ENCODE data around the gene UQCRC1. TPM values are rescaled to one million over a fixed set of nuclear protein-coding genes. Genes with fewer than 3 reads are reported as not detected.
A peak's percentile ranks its signal among the peaks of the same experiment; 100 is the strongest.
"Not testable (repeated sequence)": the region's sequence is repeated elsewhere in the genome, so short reads cannot be mapped to it uniquely, and the experiment has no call there.

The UQCRC1 gene
- total and polyA plus RNA-seq, 2 of the 8 experiments (the other 6 are each of a cell fraction or from before 2014, with no cell fraction given) = 310 to 720 TPM

DNA sequence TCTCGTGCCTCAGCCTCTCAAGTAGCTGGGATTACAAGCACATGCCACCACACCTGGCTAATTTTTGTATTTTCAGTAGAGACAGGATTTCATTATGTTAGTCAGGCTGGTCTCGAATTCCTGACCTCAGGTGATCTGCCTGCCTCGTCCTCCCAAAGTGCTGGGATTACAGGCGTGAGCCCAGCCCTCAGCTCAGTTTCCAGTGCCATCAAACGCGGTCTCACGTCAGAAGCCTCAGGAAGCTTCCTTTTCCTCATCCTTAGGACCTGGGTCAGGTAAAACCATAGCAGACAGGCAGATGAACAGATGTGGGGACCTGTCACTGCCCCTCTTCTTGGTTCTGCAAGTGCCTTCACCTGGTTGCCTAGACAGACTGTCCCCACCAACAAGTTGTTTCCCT, 57.8 kb downstream of the UQCRC1 start:
- not testable (repeated sequence) for H3K27me3 ChIP-seq (replicated peaks in 1 of 4; ENCODE audit: control insufficient read depth in 3 of 4, extremely low read depth in 1 of 4, insufficient read depth in 3 of 4, low read length in 3 of 4); H2BK120ac ChIP-seq (replicated peaks; ENCODE audit: low read depth, low read length); H3K4ac ChIP-seq (replicated peaks; ENCODE audit: insufficient read length, low read depth, low read length); H2AFZ ChIP-seq (ENCODE audit: low read length); H3K23me2 ChIP-seq (ENCODE audit: low read depth, low read length); H4K91ac ChIP-seq (replicated peaks; ENCODE audit: insufficient read length, low read length); H3K4me3 ChIP-seq (ENCODE audit: extremely low read depth in 1 of 4, insufficient read depth in 2 of 4, low read depth in 3 of 4, low read length in 4 of 4); H2BK5ac ChIP-seq (ENCODE audit: low read depth, low read length); FAIRE-seq; H3K9ac ChIP-seq (replicated peaks in 1 of 4; ENCODE audit: extremely low read depth in 1 of 4, low read depth in 3 of 4, low read length in 3 of 4); H3K14ac ChIP-seq (ENCODE audit: insufficient read length); H3K18ac ChIP-seq (ENCODE audit: extremely low read depth, low read length); DNase-seq (ENCODE audit: low read depth in 1 of 2, low spot score in 2 of 2); H3K56ac ChIP-seq (replicated peaks; ENCODE audit: insufficient read length, low read depth, low read length); H3K27ac ChIP-seq (ENCODE audit: low read depth, low read length); H3K36me3 ChIP-seq (ENCODE audit: control insufficient read depth in 2 of 4, insufficient read depth in 4 of 4, low read length in 3 of 4); H3K9me3 ChIP-seq (ENCODE audit: insufficient read depth in 2 of 2, low read depth in 1 of 2, low read length in 1 of 2); H3K4me2 ChIP-seq (ENCODE audit: insufficient read depth in 1 of 2, low read depth in 2 of 2, low read length in 2 of 2); H2BK12ac ChIP-seq (ENCODE audit: low read depth, low read length); H2BK15ac ChIP-seq (ENCODE audit: low read length); H2AK5ac ChIP-seq (ENCODE audit: low read depth, low read length); H3K23ac ChIP-seq (ENCODE audit: insufficient read length); H4K5ac ChIP-seq (ENCODE audit: insufficient read length, low read depth, low read length); H2BK20ac ChIP-seq (ENCODE audit: low read length); H4K20me1 ChIP-seq (replicated peaks in 1 of 2; ENCODE audit: control insufficient read depth in 1 of 2, insufficient read depth in 2 of 2, low read length in 2 of 2); H4K8ac ChIP-seq (ENCODE audit: extremely low read depth, insufficient read depth, low read length)
- 92% methylated on average over 7 of the region's 7 CpGs; no CpG with 5 or more reads in 1 of the 2 experiments for WGBS, 2 experiments (ENCODE audit: extremely low coverage in 1 of 2, insufficient coverage in 1 of 2, insufficient read length in 1 of 2, insufficient replicate concordance in 2 of 2, low coverage in 1 of 2, low lambda C conversion rate in 2 of 2, missing lambda C conversion rate in 1 of 2)
- peaks cover 0 to 27% of the 10 kb centered on the region in 2 experiments; a peak in 1 of 4 replicates for H3K79me2 ChIP-seq (ENCODE audit: control insufficient read depth in 1 of 2, insufficient read depth in 2 of 2, low read length in 2 of 2)
- peaks cover 11% of the 10 kb centered on the region for H3K79me1 ChIP-seq (ENCODE audit: low read depth, low read length)
- peaks cover 0 to 12% (median 7%) of the 10 kb centered on the region in 4 experiments; a peak in 6 of 7 replicates for H3K4me1 ChIP-seq (replicated peaks in 1 of 4; ENCODE audit: control insufficient read depth in 3 of 4, insufficient read depth in 4 of 4, low read length in 3 of 4)
- CTCF ChIA-PET (ENCODE audit: partially characterized antibody) = interaction anchor here (0.9 to 5.4 kb wide), 9 partner anchors 10 to 119 kb away, joined by 3 to 67 read pairs (median 9); partner anchors contain the start of genes SLC26A6 and UQCRC1
- POLR2A ChIA-PET (ENCODE audit: partially characterized antibody) = interaction anchor here (0.9 to 6.0 kb wide), 6 partner anchors 12 to 111 kb away, joined by 3 to 34 read pairs (median 4); partner anchors contain the start of genes CCDC51, CELSR3, TMA7 and UCN2

MicroRNAs within 50 kb of the gene (microRNA counts, 767-probe panel; counts per million panel counts)
- microRNA hsa-miR-711 = 879 counts per million, percentile 95 among the panel's probes with 10 or more counts

Small RNAs within 50 kb of the gene (microRNA-seq; reads per million reads assigned to microRNA genes)
- gene MIR4793 (ENCODE audit: borderline microRNAs expressed in 2 of 2, borderline number of aligned reads in 2 of 2, borderline replicate concordance in 1 of 2) (0.23 to 0.41 reads per million in 2 experiments), gene MIR6823 (ENCODE audit: borderline microRNAs expressed in 2 of 2, borderline number of aligned reads in 2 of 2, borderline replicate concordance in 1 of 2) (0 to 0.46 reads per million in 2 experiments), gene MIR711 (ENCODE audit: borderline microRNAs expressed in 2 of 2, borderline number of aligned reads in 2 of 2, borderline replicate concordance in 1 of 2) (0 reads per million in 2 experiments)

Small RNAs within 50 kb of the gene (small RNA-seq; reads per million reads assigned to genes)
- gene MIR6823 (ENCODE audit: insufficient read depth) = not detected

Other genes starting within 250 kb of the UQCRC1 start
- 0.35 TPM in 1 of 2 replicates, not detected in the other for gene FBXW12, start 237.4 kb downstream of the UQCRC1 start, total RNA-seq (2021; fragmentation: NEBNext Ultra II Directional; extraction: Animal tissue kit (Norgen Biotek cat#: 25700))
- 0.41 and 0.85 TPM in 2 replicates for gene FBXW12, start 237.4 kb downstream of the UQCRC1 start, polyA plus RNA-seq (2011; rRNA removed)
- gene PLXNB1, start 179.6 kb downstream of the UQCRC1 start, total RNA-seq (2021; fragmentation: NEBNext Ultra II Directional; extraction: Animal tissue kit (Norgen Biotek cat#: 25700)) = 114 and 115 TPM in 2 replicates
- 109 and 149 TPM in 2 replicates for gene PLXNB1, start 179.6 kb downstream of the UQCRC1 start, polyA plus RNA-seq (2011; rRNA removed)
- gene CCDC51, start 169.5 kb downstream of the UQCRC1 start, total RNA-seq (2021; fragmentation: NEBNext Ultra II Directional; extraction: Animal tissue kit (Norgen Biotek cat#: 25700)) = 20.3 and 21.3 TPM in 2 replicates
- 19.7 and 21.4 TPM in 2 replicates for gene CCDC51, start 169.5 kb downstream of the UQCRC1 start, polyA plus RNA-seq (2011; rRNA removed)
- gene TMA7, start 169.4 kb downstream of the UQCRC1 start, total RNA-seq (2021; fragmentation: NEBNext Ultra II Directional; extraction: Animal tissue kit (Norgen Biotek cat#: 25700)) = 305 and 322 TPM in 2 replicates
- 83.3 and 138 TPM in 2 replicates for gene TMA7, start 169.4 kb downstream of the UQCRC1 start, polyA plus RNA-seq (2011; rRNA removed)
- gene ATRIP, start 162.9 kb downstream of the UQCRC1 start, total RNA-seq (2021; fragmentation: NEBNext Ultra II Directional; extraction: Animal tissue kit (Norgen Biotek cat#: 25700)) = 16.7 and 20.2 TPM in 2 replicates
- 16.6 and 18.5 TPM in 2 replicates for gene ATRIP, start 162.9 kb downstream of the UQCRC1 start, polyA plus RNA-seq (2011; rRNA removed)
- gene SHISA5, start 105.5 kb downstream of the UQCRC1 start, total RNA-seq (2021; fragmentation: NEBNext Ultra II Directional; extraction: Animal tissue kit (Norgen Biotek cat#: 25700)) = 191 and 196 TPM in 2 replicates
- gene SHISA5, start 105.5 kb downstream of the UQCRC1 start, polyA plus RNA-seq (2011; rRNA removed) = 315 and 422 TPM in 2 replicates
- 10.7 and 11.3 TPM in 2 replicates for gene PFKFB4, start 52.8 kb downstream of the UQCRC1 start, total RNA-seq (2021; fragmentation: NEBNext Ultra II Directional; extraction: Animal tissue kit (Norgen Biotek cat#: 25700))
- gene PFKFB4, start 52.8 kb downstream of the UQCRC1 start, polyA plus RNA-seq (2011; rRNA removed) = 20.1 and 20.3 TPM in 2 replicates
- gene UCN2, start 45.9 kb downstream of the UQCRC1 start, total RNA-seq (2021; fragmentation: NEBNext Ultra II Directional; extraction: Animal tissue kit (Norgen Biotek cat#: 25700)) = not detected in 2 replicates
- 0.14 and 0.22 TPM in 2 replicates for gene UCN2, start 45.9 kb downstream of the UQCRC1 start, polyA plus RNA-seq (2011; rRNA removed)
- gene COL7A1, start 14.3 kb downstream of the UQCRC1 start, total RNA-seq (2021; fragmentation: NEBNext Ultra II Directional; extraction: Animal tissue kit (Norgen Biotek cat#: 25700)) = 7.8 and 10.7 TPM in 2 replicates
- 13.9 and 15.6 TPM in 2 replicates for gene COL7A1, start 14.3 kb downstream of the UQCRC1 start, polyA plus RNA-seq (2011; rRNA removed)
- not detected in 2 replicates for gene TMEM89, start 12.1 kb upstream of the UQCRC1 start, total RNA-seq (2021; fragmentation: NEBNext Ultra II Directional; extraction: Animal tissue kit (Norgen Biotek cat#: 25700))
- gene TMEM89, start 12.1 kb upstream of the UQCRC1 start, polyA plus RNA-seq (2011; rRNA removed) = 0.24 TPM in 1 of 2 replicates, not detected in the other
- 50.4 and 51.2 TPM in 2 replicates for gene SLC26A6, start 25.8 kb upstream of the UQCRC1 start, total RNA-seq (2021; fragmentation: NEBNext Ultra II Directional; extraction: Animal tissue kit (Norgen Biotek cat#: 25700))
- gene SLC26A6, start 25.8 kb upstream of the UQCRC1 start, polyA plus RNA-seq (2011; rRNA removed) = 58.0 and 97.1 TPM in 2 replicates
- 26.7 and 29.5 TPM in 2 replicates for gene CELSR3, start 53.2 kb upstream of the UQCRC1 start, total RNA-seq (2021; fragmentation: NEBNext Ultra II Directional; extraction: Animal tissue kit (Norgen Biotek cat#: 25700))
- 11.6 and 17.5 TPM in 2 replicates for gene CELSR3, start 53.2 kb upstream of the UQCRC1 start, polyA plus RNA-seq (2011; rRNA removed)
- 31.7 and 34.7 TPM in 2 replicates for gene NCKIPSD, start 76.3 kb upstream of the UQCRC1 start, total RNA-seq (2021; fragmentation: NEBNext Ultra II Directional; extraction: Animal tissue kit (Norgen Biotek cat#: 25700))
- 91.8 and 114 TPM in 2 replicates for gene NCKIPSD, start 76.3 kb upstream of the UQCRC1 start, polyA plus RNA-seq (2011; rRNA removed)
- gene IP6K2, start 107.6 kb upstream of the UQCRC1 start, total RNA-seq (2021; fragmentation: NEBNext Ultra II Directional; extraction: Animal tissue kit (Norgen Biotek cat#: 25700)) = 89.4 and 95.8 TPM in 2 replicates
- gene IP6K2, start 107.6 kb upstream of the UQCRC1 start, polyA plus RNA-seq (2011; rRNA removed) = 144 and 166 TPM in 2 replicates
- 42.4 and 46.3 TPM in 2 replicates for gene PRKAR2A, start 238.2 kb upstream of the UQCRC1 start, total RNA-seq (2021; fragmentation: NEBNext Ultra II Directional; extraction: Animal tissue kit (Norgen Biotek cat#: 25700))
- 6.3 and 14.1 TPM in 2 replicates for gene PRKAR2A, start 238.2 kb upstream of the UQCRC1 start, polyA plus RNA-seq (2011; rRNA removed)

All from H1 (cell line).